Fibroblast of skin of right quadriceps (primary cell): ENCODE measurements around the gene GATAD2B.
"Not testable (repeated sequence)": the region's sequence is repeated elsewhere in the genome, so short reads cannot be mapped to it uniquely, and the experiment has no call there.

Experiments
- DNase-seq: peaks from one replicate; pipeline ENCODE4 v3.0.0-alpha.2; 2013

GATAD2B gene

GRCh38 chr1:153793973-153794615 lies 128.7 kb downstream of the GATAD2B start:
- no peak for DNase-seq

GRCh38 chr1:153793261-153793972 lies 129.4 kb downstream of the GATAD2B start:
- no peak for DNase-seq

DNA sequence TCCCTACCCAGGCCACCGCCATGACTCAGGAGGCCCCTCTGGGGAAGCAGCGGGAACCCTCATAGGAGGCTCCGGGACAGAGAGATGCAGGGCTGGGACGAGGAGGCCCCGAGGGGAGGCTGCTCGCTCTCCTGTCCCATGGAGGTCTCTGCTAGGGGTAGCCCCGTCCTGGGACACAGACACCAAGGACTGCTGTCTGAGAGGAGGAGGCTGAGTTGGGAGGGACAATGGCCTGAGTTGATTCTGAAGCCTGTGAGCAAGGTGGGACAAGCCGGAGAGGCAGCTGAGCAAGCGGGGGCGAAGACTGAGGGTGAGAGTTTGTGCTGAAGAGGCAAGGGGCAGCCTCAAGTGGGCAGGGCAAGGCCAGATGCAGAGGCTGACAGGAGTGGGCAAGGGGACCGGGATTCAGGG lies 130.1 kb downstream of the GATAD2B start:
- DNase-seq, result no peak

GRCh38 chr1:153791648-153792253 lies 131.0 kb downstream of the GATAD2B start:
- DNase-seq, result no peak

DNA sequence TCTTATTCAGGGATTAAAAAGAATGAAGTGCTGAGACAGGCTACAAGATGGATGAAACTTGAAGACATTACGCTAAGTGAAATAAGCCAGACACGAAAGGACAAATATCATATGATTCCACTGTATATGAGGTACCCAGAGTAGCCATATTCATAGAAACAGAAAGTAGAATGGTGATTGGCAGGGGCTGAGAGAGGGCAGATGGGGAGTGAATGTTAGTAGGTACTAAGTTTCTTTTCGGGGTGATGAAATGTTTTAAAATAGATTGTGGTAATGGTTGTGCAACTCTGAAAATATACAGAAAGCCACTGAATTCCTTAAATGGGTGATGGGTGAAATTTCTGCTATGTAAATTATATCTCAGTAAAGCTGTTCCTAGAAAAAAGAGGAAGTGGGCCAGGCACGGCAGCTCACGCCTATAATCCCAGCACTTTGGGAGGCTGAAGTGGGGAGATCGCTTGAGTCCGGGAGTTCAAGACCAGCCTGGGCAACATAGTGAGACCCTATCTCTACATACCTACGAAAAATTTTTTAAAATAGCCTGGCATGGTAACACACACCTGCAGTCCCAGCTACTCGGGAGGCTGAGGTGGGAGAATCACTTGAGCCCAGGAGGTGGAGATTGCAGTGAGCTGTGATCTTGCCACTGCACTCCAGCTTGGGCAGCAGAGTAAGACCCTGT lies 131.7 kb downstream of the GATAD2B start:
- DNase-seq, result peak; percentile 94

GRCh38 chr1:153790313-153790965 lies 132.3 kb downstream of the GATAD2B start:
- DNase-seq, result peak; percentile 72

DNA sequence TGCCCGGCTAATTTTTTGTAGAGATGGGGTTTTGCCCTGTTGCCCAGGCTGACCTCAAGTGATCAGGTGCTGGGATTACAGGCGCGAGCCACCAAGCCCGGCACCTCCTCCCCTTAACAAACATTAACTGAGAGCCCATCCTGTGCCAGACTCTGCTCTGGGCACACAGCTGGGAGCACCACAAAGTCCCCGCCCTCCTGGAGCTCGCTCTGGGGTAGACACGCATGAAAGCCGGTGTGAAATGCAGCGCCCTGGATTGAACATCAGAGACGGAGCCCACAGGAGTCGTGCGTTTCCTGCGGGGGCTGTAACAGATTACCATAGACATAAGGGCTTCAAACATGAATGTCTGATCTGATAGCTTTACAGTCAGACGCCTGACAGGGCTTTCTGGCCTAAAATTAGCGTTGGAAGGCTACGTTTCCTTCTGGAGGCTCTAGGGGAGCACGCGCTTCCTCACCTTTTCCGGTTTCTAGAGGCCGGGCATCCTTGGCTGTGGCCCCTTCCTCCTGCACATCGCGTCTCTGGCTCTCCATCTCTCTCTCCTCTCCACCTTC lies 133.2 kb downstream of the GATAD2B start:
- DNase-seq, result no peak

- DNase-seq, result no peak
Measured at GRCh38 chr1:153786038-153786790, 136.6 kb downstream of the GATAD2B start.

GRCh38 chr1:153783233-153784190 lies 139.3 kb downstream of the GATAD2B start:
- DNase-seq, result peak; percentile 89

GRCh38 chr1:153782648-153783047 lies 140.1 kb downstream of the GATAD2B start:
- not testable (repeated sequence) for DNase-seq

- no peak for DNase-seq
Measured at GRCh38 chr1:153780551-153780950, 142.2 kb downstream of the GATAD2B start.

DNA sequence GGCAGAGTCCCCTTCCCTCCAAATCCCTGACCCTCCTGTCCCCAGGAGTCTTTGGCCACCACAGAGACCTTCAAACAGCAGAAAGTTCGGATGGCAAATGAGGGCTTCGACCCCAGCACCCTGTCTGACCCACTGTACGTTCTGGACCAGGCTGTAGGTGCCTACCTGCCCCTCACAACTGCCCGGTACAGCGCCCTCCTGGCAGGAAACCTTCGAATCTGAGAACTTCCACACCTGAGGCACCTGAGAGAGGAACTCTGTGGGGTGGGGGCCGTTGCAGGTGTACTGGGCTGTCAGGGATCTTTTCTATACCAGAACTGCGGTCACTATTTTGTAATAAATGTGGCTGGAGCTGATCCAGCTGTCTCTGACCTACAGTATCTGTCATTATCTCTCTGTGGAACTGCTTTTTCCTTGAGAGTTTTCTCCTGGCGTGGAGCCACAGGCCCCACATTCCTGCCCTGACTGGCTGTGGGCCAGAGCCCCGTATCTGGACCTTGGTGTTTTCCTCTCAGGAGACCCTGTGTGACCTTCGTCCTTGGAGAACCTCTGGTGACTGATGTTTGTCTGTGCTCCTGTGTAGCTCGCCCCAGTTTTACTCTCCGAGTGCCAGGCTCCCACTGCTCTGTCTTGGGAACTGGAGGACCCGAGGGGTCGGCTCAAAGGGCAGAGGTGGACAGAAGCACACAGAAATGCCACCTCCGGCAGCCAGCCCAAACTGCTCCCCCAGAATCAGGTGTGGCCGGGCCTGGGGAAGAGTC lies 142.8 kb downstream of the GATAD2B start:
- DNase-seq, result no peak

GRCh38 chr1:153778824-153779519 lies 143.8 kb downstream of the GATAD2B start:
- no peak for DNase-seq

GRCh38 chr1:153778051-153778823 lies 144.5 kb downstream of the GATAD2B start:
- DNase-seq, result no peak

DNA sequence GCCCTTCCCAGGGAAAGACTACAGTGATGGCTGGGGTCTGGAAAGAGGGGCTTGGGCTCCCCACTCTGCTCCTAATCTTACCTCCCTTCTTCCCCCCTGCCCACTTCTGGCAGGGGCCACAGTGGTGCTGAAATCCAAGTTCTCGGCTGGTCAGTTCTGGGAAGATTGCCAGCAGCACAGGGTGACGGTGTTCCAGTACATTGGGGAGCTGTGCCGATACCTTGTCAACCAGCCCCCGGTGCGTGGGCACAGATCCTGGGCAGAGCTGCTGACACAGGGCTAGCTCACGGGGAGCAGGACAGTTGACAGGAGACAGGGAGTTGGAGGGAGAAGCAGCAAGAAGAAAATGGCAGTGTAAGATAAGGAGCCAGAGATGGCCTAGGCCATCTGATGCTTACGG lies 145.1 kb downstream of the GATAD2B start:
- DNase-seq, result no peak

DNA sequence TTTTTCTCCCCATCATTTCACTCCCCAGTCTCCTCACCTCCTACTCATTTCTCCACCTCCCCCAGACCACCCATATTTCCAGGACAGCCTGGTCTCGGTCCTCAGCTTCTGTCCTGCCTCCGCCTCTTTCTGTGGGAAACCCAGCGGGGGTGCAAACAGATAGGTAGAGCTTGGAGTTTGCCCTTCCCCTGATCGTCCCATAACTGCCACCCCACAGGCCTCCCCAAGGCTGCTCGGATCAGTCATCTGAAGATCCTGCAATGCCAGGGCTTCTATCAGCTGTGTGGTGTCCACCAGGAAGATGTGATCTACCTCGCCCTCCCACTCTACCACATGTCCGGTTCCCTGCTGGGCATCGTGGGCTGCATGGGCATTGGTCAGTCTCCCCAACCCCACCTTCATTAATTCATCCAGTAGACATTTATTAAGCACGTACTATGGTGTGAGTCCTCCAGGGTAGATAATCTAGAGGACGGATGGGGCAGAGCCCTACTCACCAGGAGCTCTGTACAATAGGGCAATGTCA lies 145.9 kb downstream of the GATAD2B start:
- DNase-seq, result no peak

- DNase-seq, result no peak
Measured at GRCh38 chr1:153776352-153776751, 146.4 kb downstream of the GATAD2B start.
